H1 (cell line): ENCODE data around the gene TUBA8. TPM values are rescaled to one million over a fixed set of nuclear protein-coding genes. Genes with fewer than 3 reads are reported as not detected.

Experiments used
- CTCF ChIA-PET: fragments of 300-600 bp; sonication (Branson Sonifier 250); formaldehyde crosslinking; loops from one replicate; lab custom pipeline; 2021; ENCODE audit not compliant: partially characterized antibody; lab: Charles Lee
- POLR2A ChIA-PET: fragments of 300-600 bp; sonication (Branson Sonifier 250); formaldehyde crosslinking; loops from one replicate; lab custom pipeline; 2021; ENCODE audit warnings: inconsistent platforms; ENCODE audit not compliant: partially characterized antibody; lab: Charles Lee
- DNase-seq, 2 experiments: peaks; one replicate each; pipeline versions ENCODE4 v3.0.0 to v3.0.0-alpha.2; 2010 to 2022; ENCODE audit warnings: low spot score in 2 of 2, low read depth in 1 of 2, mixed read lengths in 1 of 2
- FAIRE-seq: peaks from 2 replicates; lab custom pipeline; 2011; peaks lifted over from hg19 to GRCh38; lab: Jason Lieb, UNC
- H2AFZ ChIP-seq: 2 replicates; pipeline ENCODE4 v1.8.1; 2012; ENCODE audit warnings: low read length, inconsistent platforms
- H2AK5ac ChIP-seq: 2 replicates; pipeline ENCODE4 v1.6.1; 2013; ENCODE audit warnings: low read depth, low read length
- H2BK120ac ChIP-seq: replicated peaks from 2 replicates; pipeline ENCODE3; 2013; ENCODE audit warnings: low read depth, low read length, inconsistent platforms
- H2BK12ac ChIP-seq: 2 replicates; pipeline ENCODE4 v1.6.1; 2013; ENCODE audit warnings: low read depth, low read length
- H2BK15ac ChIP-seq: 2 replicates; pipeline ENCODE4 v1.6.1; 2013; ENCODE audit warnings: low read length
- H2BK20ac ChIP-seq: 2 replicates; pipeline ENCODE4 v1.6.1; 2013; ENCODE audit warnings: low read length
- H2BK5ac ChIP-seq: 2 replicates; pipeline ENCODE4 v1.6.1; 2013; ENCODE audit warnings: low read depth, low read length
- H3K14ac ChIP-seq: 2 replicates; pipeline ENCODE4 v1.6.1; 2013; ENCODE audit warnings: inconsistent platforms; ENCODE audit not compliant: insufficient read length
- H3K18ac ChIP-seq: 2 replicates; pipeline ENCODE4 v1.6.1; 2013; ENCODE audit warnings: low read length; ENCODE audit errors: extremely low read depth
- H3K23ac ChIP-seq: 2 replicates; pipeline ENCODE4 v1.6.1; 2013; ENCODE audit warnings: inconsistent platforms; ENCODE audit not compliant: insufficient read length
- H3K23me2 ChIP-seq: 2 replicates; pipeline ENCODE4 v1.6.1; 2013; ENCODE audit warnings: low read depth, low read length
- H3K27ac ChIP-seq: 2 replicates; pipeline ENCODE4 v1.6.1; 2011; ENCODE audit warnings: low read depth, low read length, inconsistent platforms
- H3K27me3 ChIP-seq, 4 experiments: replicated peaks in 1 of 4; 1 replicate in 1 of 4; 2 replicates in 3 of 4; pipeline versions ENCODE4 v1.6.1 to v1.8.1; 2011 to 2013; ENCODE audit warnings: low read length in 3 of 4, mild to moderate bottlenecking in 3 of 4, inconsistent platforms in 2 of 4, mixed read lengths in 2 of 4, moderate library complexity in 1 of 4; ENCODE audit not compliant: control insufficient read depth in 3 of 4, insufficient read depth in 3 of 4; ENCODE audit errors: extremely low read depth in 1 of 4
- H3K36me3 ChIP-seq, 4 experiments: 2 replicates each; pipeline versions ENCODE4 v1.6.1 to v1.8.1; 2011 to 2013; ENCODE audit warnings: mild to moderate bottlenecking in 4 of 4, low read length in 3 of 4, moderate library complexity in 2 of 4, control low read depth in 1 of 4, inconsistent platforms in 1 of 4; ENCODE audit not compliant: insufficient read depth in 4 of 4, control insufficient read depth in 2 of 4
- H3K4ac ChIP-seq: replicated peaks from 2 replicates; pipeline ENCODE3; 2013; ENCODE audit warnings: low read length, low read depth, mixed read lengths, inconsistent platforms; ENCODE audit not compliant: insufficient read length
- H3K4me1 ChIP-seq, 4 experiments: replicated peaks in 1 of 4; 1 replicate in 1 of 4; 2 replicates in 3 of 4; pipeline versions ENCODE4 v1.6.1 to v1.8.1; 2011 to 2013; ENCODE audit warnings: low read length in 3 of 4, inconsistent platforms in 2 of 4, mixed read lengths in 1 of 4; ENCODE audit not compliant: insufficient read depth in 4 of 4, control insufficient read depth in 3 of 4
- H3K4me2 ChIP-seq, 2 experiments: 2 replicates each; pipeline versions ENCODE4 v1.6.1 to v1.8.1; 2011 to 2013; ENCODE audit warnings: low read depth in 2 of 2, low read length in 2 of 2, control low read depth in 1 of 2, inconsistent platforms in 1 of 2, mild to moderate bottlenecking in 1 of 2; ENCODE audit not compliant: insufficient read depth in 1 of 2
- H3K4me3 ChIP-seq, 4 experiments: fragments of 200-600, 300-600 bp in 1 of 4; sonication (generic), shearing (Covaris generic), sonication (Bioruptor Twin) in 1 of 4; 2 replicates each; pipeline versions ENCODE4 v1.5.1 to v1.8.1; 2011 to 2016; ENCODE audit warnings: low read length in 4 of 4, low read depth in 3 of 4, control low read depth in 2 of 4, inconsistent platforms in 2 of 4, mild to moderate bottlenecking in 2 of 4, mixed read lengths in 1 of 4, moderate library complexity in 1 of 4; ENCODE audit not compliant: insufficient read depth in 2 of 4; ENCODE audit errors: extremely low read depth in 1 of 4
- H3K56ac ChIP-seq: replicated peaks from 2 replicates; pipeline ENCODE3; 2013; ENCODE audit warnings: low read depth, mild to moderate bottlenecking, mixed read lengths, low read length, inconsistent platforms; ENCODE audit not compliant: insufficient read length
- H3K79me1 ChIP-seq: 2 replicates; pipeline ENCODE4 v1.6.1; 2013; ENCODE audit warnings: low read depth, low read length, control low read depth
- H3K79me2 ChIP-seq, 2 experiments: 2 replicates each; pipeline versions ENCODE4 v1.6.1 to v1.8.1; 2012 to 2013; ENCODE audit warnings: low read length in 2 of 2, mild to moderate bottlenecking in 2 of 2, inconsistent platforms in 1 of 2; ENCODE audit not compliant: insufficient read depth in 2 of 2, control insufficient read depth in 1 of 2
- H3K9ac ChIP-seq, 4 experiments: replicated peaks in 1 of 4; 1 replicate in 1 of 4; 2 replicates in 3 of 4; pipeline versions ENCODE4 v1.6.1 to v1.8.1; 2011 to 2013; ENCODE audit warnings: low read depth in 3 of 4, low read length in 3 of 4, control low read depth in 2 of 4, mild to moderate bottlenecking in 2 of 4, moderate library complexity in 2 of 4, inconsistent platforms in 1 of 4; ENCODE audit errors: extremely low read depth in 1 of 4
- H3K9me3 ChIP-seq, 2 experiments: 2 replicates each; pipeline versions ENCODE4 v1.6.1 to v1.8.1; 2012 to 2013; ENCODE audit warnings: mild to moderate bottlenecking in 2 of 2, moderate library complexity in 2 of 2, control low read depth in 1 of 2, inconsistent platforms in 1 of 2, low read depth in 1 of 2, low read length in 1 of 2, mixed read lengths in 1 of 2; ENCODE audit not compliant: insufficient read depth in 2 of 2
- H4K20me1 ChIP-seq, 2 experiments: replicated peaks in 1 of 2; 2 replicates each; pipeline versions ENCODE3 to v1.8.1; 2011 to 2013; ENCODE audit warnings: inconsistent platforms in 2 of 2, low read length in 2 of 2, mild to moderate bottlenecking in 1 of 2; ENCODE audit not compliant: insufficient read depth in 2 of 2, control insufficient read depth in 1 of 2
- H4K5ac ChIP-seq: 2 replicates; pipeline ENCODE4 v1.6.1; 2013; ENCODE audit warnings: low read length, low read depth, mixed read lengths, inconsistent platforms; ENCODE audit not compliant: insufficient read length
- H4K8ac ChIP-seq: 2 replicates; pipeline ENCODE4 v1.8.0; 2013; ENCODE audit warnings: mild to moderate bottlenecking, moderate library complexity, low read length, inconsistent platforms; ENCODE audit not compliant: insufficient read depth; ENCODE audit errors: extremely low read depth
- H4K91ac ChIP-seq: replicated peaks from 2 replicates; pipeline ENCODE3; 2013; ENCODE audit warnings: low read length, mixed read lengths, inconsistent platforms; ENCODE audit not compliant: insufficient read length
- ASH2L ChIP-seq: fragments of 200-600, 300-600 bp; sonication (generic); IDR thresholded peaks from one replicate; pipeline ENCODE4 v1.7.1; 2017; ENCODE audit warnings: low read length
- BACH1 ChIP-seq: IDR thresholded peaks from 2 replicates; pipeline ENCODE4 v1.6.1; 2012; ENCODE audit warnings: low read length, improper control_type of control experiment
- CEBPB ChIP-seq: IDR thresholded peaks from 2 replicates; pipeline ENCODE4 v1.6.1; 2012; ENCODE audit warnings: low read depth, low read length
- EZH2 ChIP-seq: fragments of 200-600 bp; sonication (generic); IDR thresholded peaks from 2 replicates; pipeline ENCODE4 v1.7.1; 2012; ENCODE audit warnings: low read depth, mild to moderate bottlenecking, moderate library complexity, low read length, inconsistent platforms; ENCODE audit not compliant: severe bottlenecking
- FOSL1 ChIP-seq: IDR thresholded peaks from 2 replicates; pipeline ENCODE4 v1.6.1; 2011; ENCODE audit warnings: mild to moderate bottlenecking, low read depth, low read length, moderate library complexity; ENCODE audit not compliant: insufficient read depth
- GTF2F1 ChIP-seq: IDR thresholded peaks from 2 replicates; pipeline ENCODE4 v1.6.1; 2012; ENCODE audit warnings: low read depth, low read length, improper control_type of control experiment, borderline replicate concordance
- NANOG ChIP-seq: IDR thresholded peaks from 2 replicates; pipeline ENCODE4 v1.6.1; 2011; ENCODE audit warnings: low read length, low read depth, mild to moderate bottlenecking, inconsistent platforms; ENCODE audit not compliant: insufficient read depth, poor library complexity, severe bottlenecking
- PHF8 ChIP-seq: fragments of 200-600 bp; sonication (generic); conservative IDR thresholded peaks from 2 replicates; pipeline ENCODE4 v1.7.1; 2012; ENCODE audit warnings: low read depth, mild to moderate bottlenecking, inconsistent platforms, low read length, moderate library complexity
- RFX5 ChIP-seq: IDR thresholded peaks from 2 replicates; pipeline ENCODE4 v1.6.1; 2011; ENCODE audit warnings: low read depth, low read length, improper control_type of control experiment, borderline replicate concordance
- SIRT6 ChIP-seq: IDR thresholded peaks from one replicate; pipeline ENCODE4 v1.7.1; 2012; ENCODE audit warnings: low read length, inconsistent platforms
- TCF12 ChIP-seq: IDR thresholded peaks from 2 replicates; pipeline ENCODE4 v1.6.1; 2011; ENCODE audit warnings: low read depth, mild to moderate bottlenecking, low read length
- YY1 ChIP-seq: IDR thresholded peaks from 2 replicates; pipeline ENCODE4 v1.6.1; 2011; ENCODE audit warnings: low read depth, mild to moderate bottlenecking, low read length
- WGBS, 2 experiments: shearing (Covaris generic) in 1 of 2; methylation state at CpG; one replicate each; pipeline versions ENCODE4 v1.1.6 to v1.1.7; 2013 to 2015; ENCODE audit warnings: low lambda C conversion rate in 2 of 2, mixed read lengths in 2 of 2, inconsistent platforms in 1 of 2, low coverage in 1 of 2, missing lambda C conversion rate in 1 of 2; ENCODE audit not compliant: insufficient replicate concordance in 2 of 2, insufficient coverage in 1 of 2, insufficient read length in 1 of 2; ENCODE audit errors: extremely low coverage in 1 of 2, missing lambda C conversion rate in 1 of 2; 5-methylcytosine and 5-hydroxymethylcytosine counted together
- polyA plus RNA-seq, 7 experiments: library from polyadenylated mRNA; depleted of rRNA in 3 of 7; stranded (reverse) in 5 of 7; unstranded in 2 of 7; fragments of >200 nt in 5 of 7; fragments of 200-250 nt in 2 of 7; gene quantifications; 1 replicate in 5 of 7; 2 replicates in 1 of 7; 4 replicates in 1 of 7; pipeline versions ENCODE4 v1.2.1 to v1.2.3, GENCODE V29; 2011 to 2013; ENCODE audit warnings: missing spikeins in 2 of 7, mixed read lengths in 2 of 7
- total RNA-seq: library from RNA; stranded (reverse); fragmentation: NEBNext Ultra II Directional; extraction: Animal tissue kit (Norgen Biotek cat#: 25700); gene quantifications from 2 replicates; pipeline ENCODE4 v1.2.1, GENCODE V29; 2021

TUBA8 gene
- total and polyA plus RNA-seq, 2 of the 8 experiments (the other 6 are each of a cell fraction or from before 2014, with no cell fraction given) = 1.0 to 4.0 TPM

DNA sequence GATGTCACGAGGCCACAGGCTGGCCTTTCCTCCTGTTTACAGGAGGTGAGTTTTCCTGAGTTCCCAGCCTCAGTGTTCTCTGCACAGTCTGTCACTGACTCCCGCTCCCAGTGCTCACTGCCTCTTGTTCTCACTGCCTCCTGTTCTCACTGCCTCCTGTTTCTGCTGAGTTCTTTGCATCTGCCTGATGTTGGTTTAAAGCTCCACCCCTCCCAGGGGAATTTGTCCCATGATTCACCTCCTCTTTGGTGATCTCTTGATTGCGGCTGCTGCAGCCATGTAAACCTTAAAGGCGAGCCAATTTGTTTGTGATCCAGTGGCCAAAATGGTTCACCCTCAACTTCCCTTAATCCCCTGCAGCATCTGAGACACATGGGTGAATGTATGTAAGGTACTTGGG is 6.0 kb upstream of the TUBA8 start:
- Histone ChIP-seq H2BK20ac (no peak overlapping the region), H3K56ac (no peak overlapping the region), H3K27ac (no peak overlapping the region), H2AK5ac (no peak overlapping the region), H3K4me3 (no peak overlapping the region), H3K79me2 (no peaks in the 10 kb centered on the region), H3K9ac (no peak overlapping the region), H4K8ac (no peak overlapping the region), H4K5ac (no peak overlapping the region), H3K36me3 (no peaks in the 10 kb centered on the region), H2BK120ac (no peak overlapping the region), H3K23ac (no peak overlapping the region), H3K18ac (no peak overlapping the region), H4K20me1 (no peaks in the 10 kb centered on the region), H4K91ac (no peak overlapping the region), H3K23me2 (no peaks in the 10 kb centered on the region), H2AFZ (no peak overlapping the region), H3K9me3 (peaks cover 7 to 15% of the 10 kb centered on the region in 2 experiments), H2BK15ac (no peak overlapping the region), H3K79me1 (no peaks in the 10 kb centered on the region), H2BK5ac (no peak overlapping the region), H3K4ac (no peak overlapping the region), H3K14ac (no peak overlapping the region), H3K27me3 (peaks cover 0 to 7% (median 4%) of the 10 kb centered on the region in 4 experiments; a peak in 6 of 7 replicates), H3K4me1 (no peaks in the 10 kb centered on the region), H2BK12ac (no peak overlapping the region), H3K4me2 (no peak overlapping the region)
- FAIRE-seq = no peak
- 88% methylated on average over 4 of the region's 4 CpGs; no CpG with 5 or more reads in 1 of the 2 experiments for WGBS, 2 experiments
- DNase-seq = no peak
- CTCF ChIA-PET = no interaction called here
- POLR2A ChIA-PET = no interaction called here
- TF ChIP-seq GTF2F1 (no peak), SIRT6 (no peak), BACH1 (no peak), TCF12 (no peak), ASH2L (no peak), NANOG (no peak), YY1 (no peak), CEBPB (no peak), EZH2 (no peak), FOSL1 (no peak), RFX5 (no peak), PHF8 (no peak)
